Loucy (cell line): ENCODE measurements around the gene AKT1.

Experiments used
- H2AFZ ChIP-seq: fragments of 200-600 bp; sonication (generic); 2 replicates; pipeline ENCODE4 v1.6.0; 2016; ENCODE audit warnings: antibody characterized with exemption, mild to moderate bottlenecking, low read length, moderate library complexity
- H3F3A ChIP-seq: fragments of 200-600 bp; 2 replicates; pipeline ENCODE4 v1.6.0; 2016; ENCODE audit warnings: antibody characterized with exemption, low read depth, mild to moderate bottlenecking
- H3K27me3 ChIP-seq: fragments of 200-600 bp; sonication (generic); 2 replicates; pipeline ENCODE4 v1.6.1; 2014; ENCODE audit warnings: low read length, mild to moderate bottlenecking; ENCODE audit not compliant: insufficient read depth, poor library complexity, severe bottlenecking
- H3K36me3 ChIP-seq: fragments of 200-600 bp; sonication (generic); 2 replicates; pipeline ENCODE4 v1.6.1; 2016; ENCODE audit warnings: low read length; ENCODE audit not compliant: insufficient read depth
- H3K4me1 ChIP-seq: fragments of 200-600 bp; sonication (generic); 2 replicates; pipeline ENCODE4 v1.5.1; 2014; ENCODE audit warnings: low read length, mild to moderate bottlenecking; ENCODE audit not compliant: insufficient read depth, poor library complexity, severe bottlenecking
- H3K4me2 ChIP-seq: fragments of 200-600 bp; sonication (generic); 2 replicates; pipeline ENCODE4 v1.6.0; 2014; ENCODE audit warnings: antibody characterized with exemption, low read length, low read depth, mild to moderate bottlenecking; ENCODE audit not compliant: poor library complexity, severe bottlenecking
- H3K4me3 ChIP-seq: fragments of 200-600 bp; sonication (generic); 2 replicates; pipeline ENCODE4 v1.5.1; 2014; ENCODE audit warnings: low read length, mild to moderate bottlenecking, mixed read lengths; ENCODE audit not compliant: poor library complexity, severe bottlenecking
- H3K79me2 ChIP-seq: fragments of 200-600 bp; sonication (generic); 2 replicates; pipeline ENCODE4 v1.6.1; 2014; ENCODE audit warnings: low read length; ENCODE audit not compliant: insufficient read depth
- H3K9ac ChIP-seq: fragments of 200-600 bp; sonication (generic); 2 replicates; pipeline ENCODE4 v1.6.0; 2014; ENCODE audit warnings: mild to moderate bottlenecking, low read depth, low read length, moderate library complexity; ENCODE audit not compliant: poor library complexity, severe bottlenecking
- H3K9me2 ChIP-seq: fragments of 200-600 bp; sonication (generic); replicated peaks from 2 replicates; pipeline ENCODE4 v1.6.1; 2016; ENCODE audit warnings: low read depth, low read length, mixed read lengths
- H3K9me3 ChIP-seq: fragments of 200-600 bp; sonication (generic); 2 replicates; pipeline ENCODE4 v1.6.1; 2014; ENCODE audit warnings: mild to moderate bottlenecking, antibody characterized with exemption, low read length, low read depth; ENCODE audit not compliant: insufficient read depth
- H4K20me1 ChIP-seq: fragments of 200-600 bp; sonication (generic); 2 replicates; pipeline ENCODE4 v1.6.0; 2014; ENCODE audit warnings: antibody characterized with exemption, low read length, mild to moderate bottlenecking; ENCODE audit not compliant: insufficient read depth, poor library complexity, severe bottlenecking
- EZH2phosphoT487 ChIP-seq: fragments of 200-600 bp; IDR thresholded peaks from 2 replicates; pipeline ENCODE4 v1.6.1; 2018; ENCODE audit warnings: antibody characterized with exemption, mild to moderate bottlenecking, moderate library complexity, borderline replicate concordance
- TF ChIP-seq, protein P1 (sequence below): fragments of 200-600 bp; sonication (generic); conservative IDR thresholded peaks from 2 replicates; pipeline ENCODE4 v1.5.1; 2014; ENCODE audit warnings: mild to moderate bottlenecking, antibody characterized with exemption, low read length

The AKT1 gene

DNA sequence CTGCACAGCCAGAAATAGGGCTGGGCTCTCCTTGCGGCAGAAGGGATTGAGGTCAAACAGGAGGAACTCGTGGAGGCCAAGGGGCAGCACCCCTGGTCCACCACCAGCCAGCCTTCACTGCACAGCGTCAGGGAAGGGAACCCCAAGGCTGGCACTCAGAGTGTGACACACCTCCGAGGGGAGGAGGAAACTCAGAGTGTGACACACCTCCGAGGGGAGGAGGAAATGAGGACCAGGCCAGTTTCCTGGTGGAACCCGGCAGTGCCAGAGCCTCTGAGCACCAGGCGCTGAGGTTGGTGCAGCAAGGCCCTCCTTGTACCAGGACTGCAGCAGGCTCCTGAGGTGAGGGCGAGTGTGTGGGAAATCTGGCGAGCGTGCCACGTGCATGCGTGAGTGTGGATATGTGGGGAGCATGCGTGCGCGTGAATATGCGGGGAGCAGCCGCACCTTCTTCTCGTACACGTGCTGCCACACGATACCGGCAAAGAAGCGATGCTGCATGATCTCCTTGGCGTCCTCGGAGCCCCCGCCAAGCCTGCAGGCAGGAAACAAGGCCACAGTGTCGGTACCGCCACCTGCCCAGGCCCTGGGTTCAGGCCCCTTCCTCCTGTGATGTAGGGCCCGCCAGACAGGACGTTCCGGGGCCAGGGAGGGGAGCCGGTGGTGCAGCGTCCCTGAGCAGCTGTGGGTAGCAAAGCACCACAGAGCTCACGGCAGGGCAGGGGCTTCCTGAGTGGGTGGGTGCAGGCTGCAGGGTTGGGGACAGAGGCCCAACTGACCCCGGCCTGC, 23.4 kb downstream of the AKT1 start:
- Histone ChIP-seq H3K27me3 (no peaks in the 10 kb centered on the region), H3K79me2 (no peaks in the 10 kb centered on the region), H3K9me3 (no peaks in the 10 kb centered on the region; the same call in 1 of the 2 replicates), H3K4me2 (no peak overlapping the region), H4K20me1 (no peaks in the 10 kb centered on the region), H3K9ac (no peak overlapping the region), H3F3A (no peaks in the 10 kb centered on the region), H3K4me1 (peaks cover 10% of the 10 kb centered on the region), H3K9me2 (no peaks in the 10 kb centered on the region), H3K36me3 (peaks cover 54% of the 10 kb centered on the region), H3K4me3 (no peak overlapping the region), H2AFZ (no peak overlapping the region)
- TF ChIP-seq, protein P1, sequence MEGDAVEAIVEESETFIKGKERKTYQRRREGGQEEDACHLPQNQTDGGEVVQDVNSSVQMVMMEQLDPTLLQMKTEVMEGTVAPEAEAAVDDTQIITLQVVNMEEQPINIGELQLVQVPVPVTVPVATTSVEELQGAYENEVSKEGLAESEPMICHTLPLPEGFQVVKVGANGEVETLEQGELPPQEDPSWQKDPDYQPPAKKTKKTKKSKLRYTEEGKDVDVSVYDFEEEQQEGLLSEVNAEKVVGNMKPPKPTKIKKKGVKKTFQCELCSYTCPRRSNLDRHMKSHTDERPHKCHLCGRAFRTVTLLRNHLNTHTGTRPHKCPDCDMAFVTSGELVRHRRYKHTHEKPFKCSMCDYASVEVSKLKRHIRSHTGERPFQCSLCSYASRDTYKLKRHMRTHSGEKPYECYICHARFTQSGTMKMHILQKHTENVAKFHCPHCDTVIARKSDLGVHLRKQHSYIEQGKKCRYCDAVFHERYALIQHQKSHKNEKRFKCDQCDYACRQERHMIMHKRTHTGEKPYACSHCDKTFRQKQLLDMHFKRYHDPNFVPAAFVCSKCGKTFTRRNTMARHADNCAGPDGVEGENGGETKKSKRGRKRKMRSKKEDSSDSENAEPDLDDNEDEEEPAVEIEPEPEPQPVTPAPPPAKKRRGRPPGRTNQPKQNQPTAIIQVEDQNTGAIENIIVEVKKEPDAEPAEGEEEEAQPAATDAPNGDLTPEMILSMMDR, result no peak
- TF ChIP-seq EZH2phosphoT487, result no peak

- no peak for TF ChIP-seq EZH2phosphoT487
- TF ChIP-seq, protein P1, result no peak
- Histone ChIP-seq H3F3A (peaks cover 3% of the 10 kb centered on the region; the same call in 1 of the 2 replicates), H3K9me3 (no peaks in the 10 kb centered on the region; the same call in 1 of the 2 replicates), H3K79me2 (no peaks in the 10 kb centered on the region), H3K9me2 (no peaks in the 10 kb centered on the region), H3K4me1 (peaks cover 10% of the 10 kb centered on the region), H2AFZ (no peak overlapping the region), H4K20me1 (no peaks in the 10 kb centered on the region), H3K36me3 (peaks cover 48% of the 10 kb centered on the region), H3K4me2 (no peak overlapping the region), H3K4me3 (no peak overlapping the region), H3K9ac (no peak overlapping the region), H3K27me3 (no peaks in the 10 kb centered on the region)
Observed at GRCh38 chr14:104771374-104771773, 24.2 kb downstream of the AKT1 start.

- H3K36me3 ChIP-seq, result peaks cover 46% of the 10 kb centered on the region
- peaks cover 10% of the 10 kb centered on the region for H3K4me1 ChIP-seq
- no peaks in the 10 kb centered on the region; the same call in 1 of the 2 replicates for H3K9me3 ChIP-seq
- H4K20me1 ChIP-seq, result no peaks in the 10 kb centered on the region
- no peak for TF ChIP-seq EZH2phosphoT487
- TF ChIP-seq, protein P1, result peak; percentile 55
- H3K27me3 ChIP-seq, result no peaks in the 10 kb centered on the region
- H3K9me2 ChIP-seq, result no peaks in the 10 kb centered on the region
- no peak overlapping the region for H2AFZ ChIP-seq
- no peak overlapping the region for H3K4me3 ChIP-seq
- H3K9ac ChIP-seq, result no peak overlapping the region
- no peaks in the 10 kb centered on the region for H3K79me2 ChIP-seq
- H3F3A ChIP-seq, result peaks cover 3% of the 10 kb centered on the region; the same call in 1 of the 2 replicates
- no peak overlapping the region for H3K4me2 ChIP-seq
Observed at GRCh38 chr14:104770851-104771272, 24.7 kb downstream of the AKT1 start.
